ENCODE data around the gene PIP5KL1.

Gene PIP5KL1

GRCh38 chr9:127936347-127936852, 5.8 kb upstream of the PIP5KL1 start:
- peak overlapping the region; percentile 85 for H3K4me3 ChIP-seq (ENCODE audit: low read depth, low read length)
- no peak for TF ChIP-seq CTCF (IDR thresholded peaks at IDR 0.05; ENCODE audit: borderline replicate concordance, insufficient read depth, low read depth, low read length)

GRCh38 chr9:127935765-127936221, 5.2 kb upstream of the PIP5KL1 start:
- TF ChIP-seq CTCF (IDR thresholded peaks at IDR 0.05; ENCODE audit: borderline replicate concordance, insufficient read depth, low read depth, low read length) = no peak
- no peak overlapping the region for H3K4me3 ChIP-seq (ENCODE audit: low read depth, low read length)

GRCh38 chr9:127934986-127935385, 4.4 kb upstream of the PIP5KL1 start:
- H3K4me3 ChIP-seq (ENCODE audit: low read depth, low read length) = no peak overlapping the region

GRCh38 chr9:127934248-127934647, 3.7 kb upstream of the PIP5KL1 start:
- TF ChIP-seq CTCF (IDR thresholded peaks at IDR 0.05; ENCODE audit: borderline replicate concordance, insufficient read depth, low read depth, low read length) = no peak
- no peak overlapping the region for H3K4me3 ChIP-seq (ENCODE audit: low read depth, low read length)

More at GRCh38 chr9:127934986-127935385, 4.4 kb upstream of the PIP5KL1 start:
- TF ChIP-seq CTCF (IDR thresholded peaks at IDR 0.05; ENCODE audit: borderline replicate concordance, insufficient read depth, low read depth, low read length) = no peak

GRCh38 chr9:127931092-127931881, 710 bp upstream of the PIP5KL1 start:
- TF ChIP-seq CTCF (IDR thresholded peaks at IDR 0.05; ENCODE audit: borderline replicate concordance, insufficient read depth, low read depth, low read length) = no peak
- H3K4me3 ChIP-seq (ENCODE audit: low read depth, low read length) = peak overlapping the region; percentile 64

GRCh38 chr9:127929625-127929979, 975 bp downstream of the PIP5KL1 start:
- TF ChIP-seq CTCF (IDR thresholded peaks at IDR 0.05; ENCODE audit: borderline replicate concordance, insufficient read depth, low read depth, low read length) = no peak
- no peak overlapping the region for H3K4me3 ChIP-seq (ENCODE audit: low read depth, low read length)

Measured in GM12875 (cell line).